AG04449 (cell line): ENCODE measurements around the gene OSBP2.

ENCODE experiments used
- CTCF ChIA-PET: fragments of 350-600 bp; formaldehyde crosslinking; extraction: SDS; loops from one replicate; lab custom pipeline; 2021; ENCODE audit warnings: antibody characterized with exemption; lab: Yijun Ruan, JAX
- POLR2A ChIA-PET: fragments of 400-600, 350-600 bp; formaldehyde crosslinking; extraction: SDS; loops from one replicate; lab custom pipeline; 2020; ENCODE audit warnings: antibody characterized with exemption, inconsistent platforms; lab: Yijun Ruan, JAX
- DNase-seq: peaks from one replicate; pipeline ENCODE4 v3.0.0-alpha.2; 2010; ENCODE audit warnings: low read depth, low spot score
- H3K4me3 ChIP-seq: 2 replicates; pipeline ENCODE4 v1.5.1; 2011; ENCODE audit warnings: low read depth, mild to moderate bottlenecking, control low read depth, low read length
- TF ChIP-seq, protein P1 (sequence below): IDR thresholded peaks from one replicate; pipeline ENCODE4 v1.5.1; 2011; ENCODE audit warnings: mild to moderate bottlenecking, moderate library complexity, low read length, control low read depth, inconsistent platforms; ENCODE audit not compliant: insufficient read depth; ENCODE audit errors: missing control alignments

Gene OSBP2

DNA sequence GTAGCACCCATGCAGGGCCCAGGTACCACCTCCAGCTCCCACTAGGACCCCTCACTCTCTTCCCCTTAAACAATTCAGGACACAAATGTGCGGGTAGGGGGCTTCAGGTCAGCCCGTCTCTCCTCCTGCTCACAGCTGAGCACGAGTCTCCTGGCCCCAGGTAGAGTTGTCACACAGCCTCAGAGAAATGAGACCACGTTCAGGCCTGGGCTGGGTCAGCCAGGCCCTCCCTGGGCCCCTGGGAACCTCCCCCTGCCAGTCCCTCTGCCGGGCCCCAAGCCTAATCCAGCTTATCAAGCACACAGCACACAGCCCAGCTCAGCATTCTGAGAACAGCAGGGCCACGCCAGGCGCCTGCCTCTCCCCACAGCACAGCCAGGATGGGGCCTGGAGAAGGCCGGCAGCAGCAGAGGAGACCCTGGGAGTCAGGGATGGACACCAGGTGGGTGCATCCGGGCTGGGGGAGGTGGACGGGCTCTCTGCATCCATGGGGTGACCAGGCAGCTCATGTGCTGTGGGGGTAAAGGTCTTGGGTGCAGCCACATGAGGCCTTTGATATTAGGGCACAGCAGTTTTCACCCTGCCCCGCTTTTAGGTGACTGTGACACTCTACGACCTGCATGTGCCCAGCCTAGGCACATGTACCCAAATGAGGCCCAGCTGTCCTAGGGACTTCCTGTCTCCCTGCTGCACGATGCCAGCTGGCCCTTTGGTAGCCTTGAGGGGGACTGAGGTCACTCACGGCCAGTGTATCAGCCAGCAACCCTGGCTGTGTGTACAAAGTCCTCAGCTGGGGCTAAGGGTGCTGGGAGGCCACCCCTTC is 186.9 kb downstream of the OSBP2 start:
- no peak for DNase-seq
- TF ChIP-seq, protein P1, sequence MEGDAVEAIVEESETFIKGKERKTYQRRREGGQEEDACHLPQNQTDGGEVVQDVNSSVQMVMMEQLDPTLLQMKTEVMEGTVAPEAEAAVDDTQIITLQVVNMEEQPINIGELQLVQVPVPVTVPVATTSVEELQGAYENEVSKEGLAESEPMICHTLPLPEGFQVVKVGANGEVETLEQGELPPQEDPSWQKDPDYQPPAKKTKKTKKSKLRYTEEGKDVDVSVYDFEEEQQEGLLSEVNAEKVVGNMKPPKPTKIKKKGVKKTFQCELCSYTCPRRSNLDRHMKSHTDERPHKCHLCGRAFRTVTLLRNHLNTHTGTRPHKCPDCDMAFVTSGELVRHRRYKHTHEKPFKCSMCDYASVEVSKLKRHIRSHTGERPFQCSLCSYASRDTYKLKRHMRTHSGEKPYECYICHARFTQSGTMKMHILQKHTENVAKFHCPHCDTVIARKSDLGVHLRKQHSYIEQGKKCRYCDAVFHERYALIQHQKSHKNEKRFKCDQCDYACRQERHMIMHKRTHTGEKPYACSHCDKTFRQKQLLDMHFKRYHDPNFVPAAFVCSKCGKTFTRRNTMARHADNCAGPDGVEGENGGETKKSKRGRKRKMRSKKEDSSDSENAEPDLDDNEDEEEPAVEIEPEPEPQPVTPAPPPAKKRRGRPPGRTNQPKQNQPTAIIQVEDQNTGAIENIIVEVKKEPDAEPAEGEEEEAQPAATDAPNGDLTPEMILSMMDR = no peak
- CTCF ChIA-PET = interaction anchor here (1.0 to 2.9 kb wide), 2 partner anchors 9 to 18 kb away, joined by 3 to 16 read pairs; no protein-coding TSS in a partner anchor
- POLR2A ChIA-PET = no interaction called here
- no peak overlapping the region for H3K4me3 ChIP-seq

DNA sequence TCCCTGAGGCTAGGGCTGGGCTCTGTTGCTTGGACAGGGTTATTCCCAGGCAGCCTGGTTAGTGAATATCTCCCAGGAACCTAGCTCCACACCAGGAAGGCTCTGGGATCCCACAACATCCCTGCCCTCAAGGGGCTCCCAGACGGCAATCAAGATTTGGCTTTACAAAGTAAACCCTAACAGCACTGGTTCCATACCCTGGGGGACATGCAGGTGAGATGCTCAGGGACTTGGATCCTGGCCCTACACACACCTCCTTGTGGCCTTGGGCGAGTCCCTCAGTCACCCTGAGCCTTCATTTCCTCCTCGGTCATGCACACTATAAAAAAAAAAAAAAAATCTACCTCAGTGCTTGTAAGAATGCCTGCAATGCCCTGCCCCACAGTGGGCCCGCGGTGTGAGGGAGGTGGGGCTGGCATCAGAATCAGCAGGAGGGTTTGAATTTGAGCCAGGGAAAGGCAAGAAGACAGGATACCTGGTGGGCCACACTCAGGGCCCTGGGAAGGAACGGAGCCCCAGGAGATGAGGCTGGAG is 187.6 kb downstream of the OSBP2 start:
- DNase-seq = no peak
- ChIA-PET POLR2A (no interaction called here), CTCF (interaction anchor here (1.0 to 2.9 kb wide), 3 partner anchors 8 to 38 kb away, joined by 3 to 16 read pairs (median 4); no protein-coding TSS in a partner anchor)
- TF ChIP-seq, protein P1 = no peak
- no peak overlapping the region for H3K4me3 ChIP-seq

DNA sequence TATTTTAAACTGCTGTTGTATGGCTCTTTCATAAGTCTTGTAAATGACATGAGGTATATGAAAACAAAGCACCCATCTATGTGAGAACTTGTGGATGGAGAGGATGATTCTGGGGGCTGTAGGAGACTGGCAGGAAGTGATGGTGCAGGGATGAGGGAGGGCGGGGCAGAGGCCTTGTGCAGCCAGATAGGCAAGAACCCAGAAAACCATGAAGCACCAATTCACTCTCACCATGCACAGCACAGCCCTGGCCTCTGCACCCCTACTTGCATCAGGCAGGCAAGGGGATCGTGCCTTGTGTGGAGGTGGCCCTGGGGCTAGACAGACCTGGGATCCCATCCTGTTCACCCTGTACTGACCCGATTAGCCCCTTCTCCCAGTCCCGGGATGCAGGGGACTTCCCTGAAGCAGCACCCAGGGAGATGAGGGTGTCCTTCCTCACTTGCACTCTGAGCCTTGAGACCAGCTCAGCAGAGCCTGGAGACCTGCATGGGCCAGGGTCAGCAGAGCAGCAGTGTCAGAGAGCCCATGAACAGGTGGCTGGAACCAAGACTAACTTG is 188.4 kb downstream of the OSBP2 start:
- TF ChIP-seq, protein P1 = no peak
- CTCF ChIA-PET = interaction anchor here (0.7 to 2.9 kb wide), 3 partner anchors 8 to 119 kb away, joined by 3 to 16 read pairs (median 4); no protein-coding TSS in a partner anchor

DNA sequence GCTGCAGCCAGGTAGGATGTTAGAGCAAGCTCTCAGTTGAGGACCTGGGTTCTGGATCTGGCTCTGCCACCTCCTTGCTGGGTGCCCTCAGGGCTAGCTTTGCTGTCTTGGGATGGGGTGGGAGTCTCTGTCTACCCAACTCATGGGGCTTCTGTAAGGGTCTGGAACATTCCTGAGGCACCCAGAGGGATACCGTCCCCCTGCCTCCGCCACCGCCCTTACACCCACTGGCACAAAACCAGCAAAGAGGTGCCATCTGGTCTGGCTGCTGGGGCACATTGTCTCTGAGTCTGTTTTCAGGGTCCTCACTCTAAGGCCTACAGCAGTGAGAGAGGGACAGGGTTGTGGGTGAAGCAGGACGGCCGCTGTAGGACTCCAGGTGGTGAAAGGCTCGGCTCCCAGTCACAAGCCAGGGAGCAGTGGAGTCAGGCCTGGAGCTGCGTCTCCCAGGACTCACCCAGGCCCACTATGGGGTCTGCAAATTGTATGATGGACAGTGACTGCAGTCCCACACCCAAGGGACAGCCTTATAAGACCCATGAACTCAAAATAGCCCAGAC is 189.0 kb downstream of the OSBP2 start:
- ChIA-PET CTCF (interaction anchor here (0.7 to 2.9 kb wide), 3 partner anchors 7 to 120 kb away, joined by 3 to 16 read pairs (median 4); no protein-coding TSS in a partner anchor), POLR2A (no interaction called here)
- TF ChIP-seq, protein P1 = no peak
- H3K4me3 ChIP-seq = no peak overlapping the region
- DNase-seq = no peak

More for the DNA sequence above, 188.4 kb downstream of the OSBP2 start:
- H3K4me3 ChIP-seq = no peak overlapping the region
- POLR2A ChIA-PET = no interaction called here
- DNase-seq = no peak

DNA sequence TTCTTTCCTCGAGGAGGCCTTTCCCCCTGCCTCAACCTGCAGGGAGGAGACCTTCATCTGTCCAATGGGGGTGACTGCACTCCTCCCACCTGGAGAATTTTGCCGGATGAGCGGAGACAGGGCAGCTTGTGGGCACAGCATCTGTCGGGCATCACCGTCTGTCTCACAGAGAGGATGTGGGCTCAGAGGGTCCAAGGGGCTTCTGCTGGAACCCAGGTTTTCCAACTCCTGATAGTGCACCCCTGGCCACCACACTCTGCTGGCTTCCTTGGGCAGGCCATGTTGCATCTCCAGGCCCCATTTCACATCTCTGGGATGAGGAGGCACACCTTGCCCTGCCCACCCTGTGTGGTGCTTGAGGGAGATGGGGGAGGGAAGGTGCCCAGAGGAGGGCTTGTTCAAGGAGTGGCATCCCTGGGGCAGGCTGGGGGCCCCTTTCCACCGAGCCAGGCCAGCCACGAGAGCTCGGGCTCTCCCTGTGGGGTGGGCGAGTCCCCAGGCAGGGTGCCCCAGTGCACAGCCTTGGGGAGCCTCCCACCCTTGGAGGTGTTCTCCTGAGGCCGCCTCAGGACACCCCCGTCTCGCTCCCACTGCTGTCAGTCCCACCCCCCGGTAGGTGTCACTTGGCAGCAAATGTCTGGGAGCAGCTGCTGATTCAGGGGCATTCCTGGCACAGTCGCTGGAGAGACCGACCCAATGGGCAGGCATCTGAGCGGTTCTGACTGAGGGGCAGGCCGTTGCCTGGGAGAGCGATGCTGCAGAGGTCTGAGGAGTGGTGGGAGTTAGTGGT is 189.7 kb downstream of the OSBP2 start:
- TF ChIP-seq, protein P1 = no peak
- ChIA-PET POLR2A (no interaction called here), CTCF (interaction anchor here (1.0 to 1.6 kb wide), 2 partner anchors 10 to 35 kb away, joined by 3 to 5 read pairs; no protein-coding TSS in a partner anchor)
- no peak for DNase-seq
- H3K4me3 ChIP-seq = no peak overlapping the region
